Cortex of kidney (tissue), 1 donor: Measurements from ENCODE around the gene GOLGA8K.
"Not testable (repeated sequence)": the region's sequence is repeated elsewhere in the genome, so short reads cannot be mapped to it uniquely, and the experiment has no call there.

ENCODE experiments used
- DNase-seq: peaks from one replicate; lab custom pipeline; 2025; lab: John Stamatoyannopoulos, UW

GOLGA8K gene

GRCh38 chr15:32403192-32403591 lies at the start of gene GOLGA8K:
GOLGA8K (minus strand) TSS chr15:32403292; CDS start chr15:32403194, 98 bp downstream.
- DNase-seq = not testable (repeated sequence)

GRCh38 chr15:32440445-32440977 lies 37.4 kb upstream of the GOLGA8K start:
- DNase-seq = not testable (repeated sequence)

- DNase-seq = not testable (repeated sequence)
Observed at GRCh38 chr15:32434102-32434963, 31.2 kb upstream of the GOLGA8K start.

GRCh38 chr15:32427635-32428034 lies 24.5 kb upstream of the GOLGA8K start:
- DNase-seq = not testable (repeated sequence)

GRCh38 chr15:32426511-32426910 lies 23.4 kb upstream of the GOLGA8K start:
- not testable (repeated sequence) for DNase-seq

- not testable (repeated sequence) for DNase-seq
Observed at GRCh38 chr15:32407903-32408302, 4.8 kb upstream of the GOLGA8K start.

- not testable (repeated sequence) for DNase-seq
Observed at GRCh38 chr15:32396522-32396921, 6.6 kb downstream of the GOLGA8K start.

- not testable (repeated sequence) for DNase-seq
Observed at GRCh38 chr15:32394745-32395144, 8.3 kb downstream of the GOLGA8K start.

- not testable (repeated sequence) for DNase-seq
Observed at GRCh38 chr15:32388050-32388648, 14.9 kb downstream of the GOLGA8K start.

- DNase-seq = not testable (repeated sequence)
Observed at GRCh38 chr15:32385823-32386495, 17.1 kb downstream of the GOLGA8K start.

GRCh38 chr15:32374185-32374584 lies 28.9 kb downstream of the GOLGA8K start:
- not testable (repeated sequence) for DNase-seq

- DNase-seq = not testable (repeated sequence)
Observed at GRCh38 chr15:32373707-32374106, 29.4 kb downstream of the GOLGA8K start.

- DNase-seq = not testable (repeated sequence)
Observed at GRCh38 chr15:32372075-32372474, 31.0 kb downstream of the GOLGA8K start.

GRCh38 chr15:32370526-32370925 lies 32.6 kb downstream of the GOLGA8K start:
- DNase-seq = not testable (repeated sequence)

- DNase-seq = not testable (repeated sequence)
Observed at GRCh38 chr15:32370064-32370463, 33.0 kb downstream of the GOLGA8K start.

- DNase-seq = not testable (repeated sequence)
Observed at GRCh38 chr15:32366492-32366891, 36.6 kb downstream of the GOLGA8K start.

GRCh38 chr15:32365955-32366354 lies 37.1 kb downstream of the GOLGA8K start:
- not testable (repeated sequence) for DNase-seq

GRCh38 chr15:32364944-32365343 lies 38.1 kb downstream of the GOLGA8K start:
- DNase-seq = not testable (repeated sequence)

GRCh38 chr15:32363449-32363848 lies 39.6 kb downstream of the GOLGA8K start:
- DNase-seq = not testable (repeated sequence)

GRCh38 chr15:32361662-32362061 lies 41.4 kb downstream of the GOLGA8K start:
- not testable (repeated sequence) for DNase-seq

- not testable (repeated sequence) for DNase-seq
Observed at GRCh38 chr15:32358462-32358861, 44.6 kb downstream of the GOLGA8K start.

- not testable (repeated sequence) for DNase-seq
Observed at GRCh38 chr15:32356909-32357308, 46.2 kb downstream of the GOLGA8K start.
